ENCODE results near the gene SAYSD1. TPM values are rescaled to one million over a fixed set of nuclear protein-coding genes. Genes with fewer than 3 reads are reported as not detected.
"Not testable (repeated sequence)": the region's sequence is repeated elsewhere in the genome, so short reads cannot be mapped to it uniquely, and the experiment has no call there.

SAYSD1 gene
- total RNA-seq, 1 donor from 2014 or later, result 14.8 TPM

DNA sequence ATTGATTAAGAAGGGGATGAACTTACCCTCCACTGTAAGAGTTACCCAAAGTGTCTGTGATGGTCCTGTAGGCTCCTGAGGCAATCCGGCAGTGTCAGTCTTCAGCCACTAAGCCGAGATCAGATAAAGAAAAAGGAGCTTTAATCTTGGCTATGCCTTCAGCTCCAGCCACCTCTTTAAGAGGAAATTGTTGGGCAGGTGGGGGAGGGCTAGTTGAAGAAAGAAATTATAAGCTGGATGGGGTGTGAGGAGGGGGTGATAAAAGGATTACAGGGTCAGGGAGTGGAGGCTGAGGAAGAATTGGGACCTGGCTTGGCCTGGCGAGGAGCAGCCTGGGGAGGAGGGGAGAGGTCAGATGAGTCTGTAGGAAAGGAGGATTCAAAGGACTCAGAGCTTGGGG is 19.8 kb upstream of the SAYSD1 start:
- intact Hi-C loops (cut with micrococcal nuclease); H3K27ac Mint-ChIP-seq; H3K4me3 Mint-ChIP-seq; H3K36me3 Mint-ChIP-seq (ENCODE audit: low read depth); H3K4me1 Mint-ChIP-seq; H3K27me3 Mint-ChIP-seq; DNase-seq: not testable (repeated sequence)
- H3K9me3 Mint-ChIP-seq, result peaks cover 14% of the 10 kb centered on the region

DNA sequence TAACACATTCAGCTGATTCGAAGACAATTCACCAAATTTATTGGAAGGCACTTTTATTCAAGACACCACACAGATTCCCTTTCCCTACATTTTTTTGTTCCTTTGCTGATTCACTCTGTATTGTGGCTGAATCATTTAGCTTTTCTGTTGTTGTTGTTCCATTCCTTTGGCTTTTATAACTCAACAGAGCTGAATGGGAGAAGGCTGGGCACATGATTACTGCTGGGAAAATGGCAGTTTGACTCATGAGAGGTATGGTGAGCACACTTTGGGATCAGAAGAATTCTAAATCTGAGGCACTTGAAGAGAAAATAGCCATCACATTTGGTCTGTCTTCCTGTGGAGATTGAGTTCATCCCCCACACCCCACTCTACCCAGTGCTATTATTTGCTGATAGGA is 15.7 kb upstream of the SAYSD1 start:
- DNase-seq, result no peak
- intact Hi-C loops (cut with micrococcal nuclease), result no loop called here
- H3K27me3 Mint-ChIP-seq, result peaks cover 2% of the 10 kb centered on the region
- no peak overlapping the region for H3K27ac Mint-ChIP-seq
- H3K9me3 Mint-ChIP-seq, result peaks cover 4% of the 10 kb centered on the region
- no peaks in the 10 kb centered on the region for H3K36me3 Mint-ChIP-seq (ENCODE audit: low read depth)
- H3K4me3 Mint-ChIP-seq, result no peak overlapping the region
- no peaks in the 10 kb centered on the region for H3K4me1 Mint-ChIP-seq

DNA sequence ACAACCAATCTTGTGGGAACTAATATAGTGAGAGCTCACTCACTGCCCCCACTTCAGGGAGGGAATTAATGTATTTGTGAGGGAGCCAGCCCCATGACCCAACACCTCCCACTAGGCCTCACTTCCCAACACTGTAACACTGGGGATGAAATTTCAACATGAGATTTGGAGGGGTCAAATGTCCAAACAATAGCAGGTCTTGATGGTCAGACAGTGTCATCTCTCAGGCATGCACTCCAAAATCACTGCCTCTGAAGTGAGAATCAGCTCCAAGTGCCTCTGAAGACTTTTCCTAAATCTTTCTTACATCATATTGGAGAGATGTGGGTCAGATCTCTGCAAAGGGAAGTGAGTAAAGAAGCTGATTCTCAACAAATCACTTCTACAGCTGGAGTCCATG is 13.8 kb upstream of the SAYSD1 start:
- no peak for DNase-seq
- intact Hi-C loops (cut with micrococcal nuclease), result no loop called here
- Mint-ChIP-seq H3K27ac (no peak overlapping the region), H3K27me3 (peaks cover 6% of the 10 kb centered on the region), H3K36me3 (ENCODE audit: low read depth) (no peaks in the 10 kb centered on the region), H3K4me3 (no peak overlapping the region), H3K9me3 (peaks cover 4% of the 10 kb centered on the region), H3K4me1 (no peaks in the 10 kb centered on the region)

DNA sequence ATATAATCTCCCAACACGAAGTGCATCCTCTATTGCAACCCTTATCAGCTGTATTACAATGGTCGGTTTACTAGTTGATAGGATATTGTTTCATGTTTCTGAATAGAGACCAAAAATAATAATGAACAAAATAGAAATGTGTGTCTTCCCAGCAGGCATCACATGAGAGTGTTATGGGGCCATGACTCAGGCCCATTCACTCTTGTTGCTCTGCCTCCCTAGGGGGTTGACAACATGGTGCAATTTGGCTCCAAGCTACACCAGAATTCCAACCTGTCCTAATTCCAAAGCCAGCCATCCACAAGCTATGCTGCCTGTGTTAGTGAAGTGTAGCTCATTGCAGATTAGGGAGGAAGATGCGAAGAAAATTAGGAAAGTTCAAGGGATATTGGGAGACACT is 13.1 kb upstream of the SAYSD1 start:
- no peaks in the 10 kb centered on the region for H3K36me3 Mint-ChIP-seq (ENCODE audit: low read depth)
- peaks cover 4% of the 10 kb centered on the region for H3K9me3 Mint-ChIP-seq
- no peaks in the 10 kb centered on the region for H3K4me1 Mint-ChIP-seq
- no peak overlapping the region for H3K4me3 Mint-ChIP-seq
- DNase-seq, result no peak
- H3K27me3 Mint-ChIP-seq, result peaks cover 8% of the 10 kb centered on the region
- intact Hi-C loops (cut with micrococcal nuclease), result no loop called here
- no peak overlapping the region for H3K27ac Mint-ChIP-seq

DNA sequence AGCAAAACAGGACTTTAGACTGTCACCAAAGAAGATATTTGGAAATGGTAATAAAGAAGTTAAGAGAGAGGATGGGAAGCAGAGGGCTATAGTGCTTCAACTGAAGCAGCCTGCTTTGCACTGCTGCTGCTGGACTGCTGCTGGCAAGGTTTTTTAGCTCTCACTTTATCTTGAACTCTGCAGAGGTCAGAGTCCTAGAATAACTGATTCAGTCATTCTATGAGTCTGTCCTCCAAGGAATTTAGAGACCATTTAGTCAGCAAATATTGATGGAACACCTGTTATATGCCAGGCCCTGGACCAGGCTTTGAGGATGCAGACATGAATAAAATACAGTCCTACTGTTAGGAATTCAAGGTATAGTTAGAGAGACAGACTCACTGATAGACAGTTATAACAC is 9.1 kb upstream of the SAYSD1 start:
- intact Hi-C loops (cut with micrococcal nuclease), result no loop called here
- no peak overlapping the region for H3K4me3 Mint-ChIP-seq
- no peaks in the 10 kb centered on the region for H3K36me3 Mint-ChIP-seq (ENCODE audit: low read depth)
- H3K27ac Mint-ChIP-seq, result no peak overlapping the region
- no peak for DNase-seq
- no peaks in the 10 kb centered on the region for H3K4me1 Mint-ChIP-seq
- H3K27me3 Mint-ChIP-seq, result peaks cover 16% of the 10 kb centered on the region
- H3K9me3 Mint-ChIP-seq, result no peaks in the 10 kb centered on the region

DNA sequence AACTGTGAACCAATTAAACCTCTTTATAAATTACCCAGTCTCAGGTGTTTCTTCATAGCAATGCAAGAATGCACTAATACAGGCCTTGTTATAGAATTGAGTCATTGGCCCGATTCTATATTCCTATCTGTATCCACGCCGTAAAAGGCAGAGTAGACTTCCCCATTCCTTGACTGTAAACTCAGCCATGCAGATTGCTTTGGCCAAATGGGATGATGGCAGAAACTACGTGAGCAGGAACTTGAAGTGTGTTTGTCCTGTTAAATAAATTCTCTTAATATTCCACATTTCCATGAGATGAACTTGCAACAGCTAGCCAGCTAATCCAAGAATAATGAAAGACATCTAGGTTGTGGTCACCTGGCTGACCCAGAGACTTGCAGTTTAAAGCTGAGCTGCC is 3.9 kb upstream of the SAYSD1 start:
- peaks cover 12% of the 10 kb centered on the region for H3K27me3 Mint-ChIP-seq
- H3K36me3 Mint-ChIP-seq (ENCODE audit: low read depth), result no peaks in the 10 kb centered on the region
- H3K27ac Mint-ChIP-seq, result no peak overlapping the region
- no peak overlapping the region for H3K4me3 Mint-ChIP-seq
- peaks cover 18% of the 10 kb centered on the region for H3K4me1 Mint-ChIP-seq
- intact Hi-C loops (cut with micrococcal nuclease), result loop anchor here (10.0 kb wide), 2 partner anchors 244 to 1956 kb away; partner anchors contain the start of genes NFYA and OARD1
- peaks cover 4% of the 10 kb centered on the region for H3K9me3 Mint-ChIP-seq
- no peak for DNase-seq

DNA sequence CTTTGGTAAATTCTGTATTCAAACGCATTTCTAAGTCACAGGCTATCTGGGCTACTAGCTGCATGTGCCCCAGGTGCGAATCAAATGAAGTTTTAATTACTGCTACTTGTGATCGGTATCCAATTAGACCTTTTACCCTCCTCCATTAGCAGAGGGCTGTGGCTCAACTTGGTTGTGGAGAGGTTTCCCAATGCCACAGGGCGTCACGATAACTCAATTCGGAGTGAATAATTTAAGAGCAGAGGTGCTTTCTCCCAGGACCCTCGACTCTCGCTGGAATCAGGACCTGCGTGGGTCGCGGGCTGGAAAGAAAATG is 640 bp downstream of the SAYSD1 start:
- H3K27me3 Mint-ChIP-seq, result no peaks in the 10 kb centered on the region
- DNase-seq, result no peak
- H3K27ac Mint-ChIP-seq, result peak overlapping the region; percentile 97
- intact Hi-C loops (cut with micrococcal nuclease), result loop anchor here (1.0 to 10.0 kb wide), 4 partner anchors 39 to 1960 kb away; partner anchors contain the start of genes KCNK5, NFYA and OARD1
- peaks cover 51% of the 10 kb centered on the region for H3K4me1 Mint-ChIP-seq
- peaks cover 6% of the 10 kb centered on the region for H3K36me3 Mint-ChIP-seq (ENCODE audit: low read depth)
- H3K4me3 Mint-ChIP-seq, result peak overlapping the region; percentile 87
- H3K9me3 Mint-ChIP-seq, result peaks cover 4% of the 10 kb centered on the region

DNA sequence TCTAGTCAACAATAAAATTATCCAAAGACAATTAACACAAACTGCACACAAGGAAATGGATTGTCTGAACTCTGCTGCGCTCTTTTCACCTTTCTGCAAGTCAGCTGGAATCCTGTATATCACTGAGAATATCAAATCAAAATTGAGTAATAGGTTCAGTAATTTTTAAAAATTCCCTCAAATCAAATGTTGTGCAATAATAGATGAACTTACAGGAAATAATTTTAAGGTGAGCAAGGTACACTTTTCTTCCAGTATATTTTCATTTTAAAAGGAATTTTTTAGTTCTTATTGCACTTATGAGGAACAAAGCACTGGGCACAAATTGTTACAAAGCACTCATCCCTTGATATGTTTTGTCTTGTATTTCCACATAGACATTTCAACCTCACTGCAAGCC is 1.2 kb downstream of the SAYSD1 start:
- Mint-ChIP-seq H3K27ac (peak overlapping the region; percentile 97), H3K4me3 (peak overlapping the region; percentile 87), H3K36me3 (ENCODE audit: low read depth) (peaks cover 12% of the 10 kb centered on the region), H3K9me3 (peaks cover 4% of the 10 kb centered on the region), H3K27me3 (no peaks in the 10 kb centered on the region), H3K4me1 (peaks cover 51% of the 10 kb centered on the region)
- DNase-seq, result no peak
- intact Hi-C loops (cut with micrococcal nuclease), result loop anchor here (1.0 to 10.0 kb wide), 4 partner anchors 40 to 1961 kb away; partner anchors contain the start of genes KCNK5, NFYA and OARD1

DNA sequence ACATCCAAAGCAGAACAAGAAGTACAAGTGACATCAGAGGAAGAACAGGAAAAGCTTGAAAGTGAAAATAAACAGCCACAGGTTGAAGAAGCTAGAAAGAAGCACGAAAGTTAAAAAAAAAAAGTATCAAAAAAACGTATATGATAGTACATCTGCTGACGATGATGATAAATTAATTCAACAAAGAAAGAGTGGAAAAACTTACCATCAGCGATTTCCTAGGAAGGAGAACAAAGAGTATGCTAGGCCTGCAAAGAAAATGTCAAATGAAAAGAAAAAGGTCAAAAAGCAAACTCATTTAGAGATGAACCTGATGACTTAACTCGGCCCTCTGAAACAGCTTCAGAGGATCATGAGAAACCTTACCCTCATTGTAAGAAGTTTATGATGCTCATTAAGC is 3.7 kb downstream of the SAYSD1 start:
- no peak for DNase-seq
- Mint-ChIP-seq H3K36me3 (ENCODE audit: low read depth) (peaks cover 25% of the 10 kb centered on the region), H3K27me3 (no peaks in the 10 kb centered on the region), H3K4me3 (peak overlapping the region; percentile 78), H3K4me1 (peaks cover 44% of the 10 kb centered on the region), H3K9me3 (peaks cover under 1% of the 10 kb centered on the region), H3K27ac (peak overlapping the region; percentile 94)
- intact Hi-C loops (cut with micrococcal nuclease), result loop anchor here (1.0 to 10.0 kb wide), 4 partner anchors 25 to 1964 kb away; partner anchors contain the start of genes NFYA and OARD1

DNA sequence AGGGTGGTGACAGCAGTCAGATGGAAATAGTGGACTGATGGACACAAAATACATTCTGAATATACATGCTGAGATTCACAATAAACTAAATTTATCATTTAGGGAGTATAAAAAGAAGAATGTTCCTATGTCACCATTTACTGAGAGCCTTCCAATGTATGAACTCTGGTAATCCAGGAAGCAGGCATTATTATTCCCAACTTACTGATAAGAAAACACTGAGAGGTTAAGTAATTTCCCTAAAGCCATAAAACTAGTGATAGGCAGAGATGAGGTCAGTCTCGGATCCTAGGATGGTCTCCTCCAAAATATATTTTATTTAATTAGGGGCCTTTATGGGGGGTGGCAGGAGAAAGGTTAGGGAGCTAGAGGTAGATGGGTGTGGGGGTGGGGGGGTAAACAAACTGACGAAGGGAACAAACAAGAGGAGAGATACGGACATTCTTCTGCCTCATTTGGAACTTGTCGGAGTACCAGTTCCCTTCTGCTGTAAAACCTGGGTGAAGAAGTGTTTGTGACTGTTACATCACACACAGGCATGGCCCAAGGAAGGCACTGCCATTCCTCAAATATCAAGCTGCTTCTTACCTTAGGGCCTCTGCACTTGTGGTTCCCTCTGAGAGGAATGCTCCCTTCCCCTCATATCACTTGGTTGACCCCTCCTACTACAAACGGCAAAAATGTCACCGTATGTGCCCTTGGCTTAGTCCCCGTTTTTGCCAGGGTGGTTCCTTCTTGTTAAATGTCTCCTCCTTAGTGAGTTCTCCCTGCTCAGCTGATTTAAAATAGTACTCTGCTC is 6.7 kb downstream of the SAYSD1 start:
- no peak for DNase-seq
- Mint-ChIP-seq H3K4me1 (peaks cover 27% of the 10 kb centered on the region), H3K27me3 (no peaks in the 10 kb centered on the region), H3K27ac (no peak overlapping the region), H3K9me3 (no peaks in the 10 kb centered on the region), H3K36me3 (ENCODE audit: low read depth) (peaks cover 45% of the 10 kb centered on the region), H3K4me3 (no peak overlapping the region)
- intact Hi-C loops (cut with micrococcal nuclease), result no loop called here

DNA sequence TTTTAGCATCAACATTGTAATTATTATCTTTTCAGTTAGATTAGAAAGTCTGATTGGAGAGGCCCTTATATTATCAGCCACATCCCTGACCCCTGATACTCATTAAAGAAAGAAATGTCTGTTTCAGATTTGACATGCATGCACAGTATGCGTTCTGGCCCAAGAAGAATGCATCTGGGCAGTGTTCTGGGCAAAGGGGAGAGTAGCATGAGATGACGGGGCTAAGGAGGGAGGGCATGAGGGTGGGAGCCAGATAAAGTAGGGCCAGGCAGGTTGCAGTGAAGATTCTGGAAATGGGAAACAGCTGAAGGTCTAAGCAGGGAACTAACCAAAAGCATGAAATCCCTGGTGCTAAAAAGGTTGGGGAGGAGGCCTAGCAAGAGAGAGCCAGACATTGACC is 7.3 kb downstream of the SAYSD1 start:
- peaks cover 25% of the 10 kb centered on the region for H3K4me1 Mint-ChIP-seq
- no peaks in the 10 kb centered on the region for H3K27me3 Mint-ChIP-seq
- DNase-seq, result no peak
- H3K36me3 Mint-ChIP-seq (ENCODE audit: low read depth), result peaks cover 48% of the 10 kb centered on the region
- intact Hi-C loops (cut with micrococcal nuclease), result no loop called here
- no peak overlapping the region for H3K4me3 Mint-ChIP-seq
- H3K27ac Mint-ChIP-seq, result no peak overlapping the region
- no peaks in the 10 kb centered on the region for H3K9me3 Mint-ChIP-seq

DNA sequence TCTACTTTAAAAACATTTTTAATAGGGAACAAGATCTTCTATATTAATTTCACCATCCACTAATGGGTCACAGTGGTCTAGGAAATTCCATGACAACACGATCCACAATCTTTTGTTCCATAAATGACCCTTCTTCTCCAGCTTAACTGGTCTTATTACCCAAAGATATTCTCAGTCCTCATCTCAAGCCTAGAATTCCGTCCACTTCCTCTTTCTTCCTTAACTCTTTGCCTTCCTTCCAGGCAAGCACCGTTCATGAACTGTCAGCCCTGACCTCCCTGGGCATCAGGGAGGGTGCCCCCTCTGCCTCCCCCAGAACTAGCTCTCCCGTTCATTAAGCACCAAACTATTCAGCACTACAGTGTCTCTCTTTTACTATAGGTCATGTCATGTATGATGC is 8.0 kb downstream of the SAYSD1 start:
- intact Hi-C loops (cut with micrococcal nuclease), result no loop called here

DNA sequence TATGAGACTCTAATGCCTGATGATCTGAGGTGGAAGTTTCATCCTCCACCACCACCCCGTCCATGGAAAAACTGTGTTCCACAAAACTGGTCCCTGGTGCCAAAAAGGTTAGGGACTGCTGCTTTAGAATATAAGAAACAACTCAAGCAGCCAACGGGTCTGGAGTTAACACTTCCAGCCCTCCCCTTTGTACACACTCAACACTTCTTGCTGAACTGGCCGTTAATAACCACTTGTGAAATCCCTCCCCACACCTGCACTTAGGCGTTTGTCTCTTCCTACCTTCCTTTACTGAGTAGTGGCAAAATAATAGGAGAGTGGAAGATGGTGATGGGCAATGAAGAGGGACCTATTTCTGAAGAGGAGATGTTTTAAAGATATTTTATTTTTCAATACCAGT is 10.5 kb downstream of the SAYSD1 start:
- peaks cover 4% of the 10 kb centered on the region for H3K27me3 Mint-ChIP-seq
- intact Hi-C loops (cut with micrococcal nuclease), result no loop called here
- H3K27ac Mint-ChIP-seq, result no peak overlapping the region
- DNase-seq, result no peak
- no peak overlapping the region for H3K4me3 Mint-ChIP-seq
- peaks cover 7% of the 10 kb centered on the region for H3K4me1 Mint-ChIP-seq
- peaks cover 44% of the 10 kb centered on the region for H3K36me3 Mint-ChIP-seq (ENCODE audit: low read depth)
- no peaks in the 10 kb centered on the region for H3K9me3 Mint-ChIP-seq

More for the DNA sequence above, 8.0 kb downstream of the SAYSD1 start:
- peaks cover 19% of the 10 kb centered on the region for H3K4me1 Mint-ChIP-seq
- no peaks in the 10 kb centered on the region for H3K27me3 Mint-ChIP-seq
- no peak overlapping the region for H3K4me3 Mint-ChIP-seq
- no peak overlapping the region for H3K27ac Mint-ChIP-seq
- H3K36me3 Mint-ChIP-seq (ENCODE audit: low read depth), result peaks cover 49% of the 10 kb centered on the region
- no peaks in the 10 kb centered on the region for H3K9me3 Mint-ChIP-seq
- DNase-seq, result no peak

DNA sequence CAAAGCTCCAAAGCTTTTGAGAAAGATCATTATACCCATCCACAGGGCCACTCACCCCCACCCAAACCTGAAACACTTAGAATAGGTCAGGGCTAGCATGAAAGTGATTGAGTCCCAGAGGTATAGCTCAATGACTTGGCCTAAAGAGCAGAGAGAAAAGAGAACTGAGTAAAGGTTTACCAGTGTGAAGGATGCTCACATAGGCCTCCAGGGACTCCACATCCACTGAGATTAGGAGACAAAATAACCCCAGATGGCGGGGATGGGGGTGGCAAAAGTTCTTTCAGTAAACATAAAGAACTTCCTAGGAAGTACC is 12.2 kb downstream of the SAYSD1 start:
- no peak for DNase-seq
- peaks cover 9% of the 10 kb centered on the region for H3K4me1 Mint-ChIP-seq
- H3K36me3 Mint-ChIP-seq (ENCODE audit: low read depth), result peaks cover 34% of the 10 kb centered on the region
- H3K4me3 Mint-ChIP-seq, result no peak overlapping the region
- H3K27ac Mint-ChIP-seq, result no peak overlapping the region
- H3K9me3 Mint-ChIP-seq, result no peaks in the 10 kb centered on the region
- H3K27me3 Mint-ChIP-seq, result peaks cover 9% of the 10 kb centered on the region
- intact Hi-C loops (cut with micrococcal nuclease), result no loop called here

Data from activated CD4-positive, alpha-beta T cell treated with anti-CD3 and anti-CD28 coated beads, Interleukin-2, amount 10 ng/mL, durations not matched to agents 24 days and 14 days (primary cell).